ENCODE measurements around the gene ELFN1. TPM values are rescaled to one million over a fixed set of nuclear protein-coding genes. Genes with fewer than 3 reads are reported as not detected.

The ELFN1 gene
- polyA plus RNA-seq, 1 donor = 6.7 TPM

DNA sequence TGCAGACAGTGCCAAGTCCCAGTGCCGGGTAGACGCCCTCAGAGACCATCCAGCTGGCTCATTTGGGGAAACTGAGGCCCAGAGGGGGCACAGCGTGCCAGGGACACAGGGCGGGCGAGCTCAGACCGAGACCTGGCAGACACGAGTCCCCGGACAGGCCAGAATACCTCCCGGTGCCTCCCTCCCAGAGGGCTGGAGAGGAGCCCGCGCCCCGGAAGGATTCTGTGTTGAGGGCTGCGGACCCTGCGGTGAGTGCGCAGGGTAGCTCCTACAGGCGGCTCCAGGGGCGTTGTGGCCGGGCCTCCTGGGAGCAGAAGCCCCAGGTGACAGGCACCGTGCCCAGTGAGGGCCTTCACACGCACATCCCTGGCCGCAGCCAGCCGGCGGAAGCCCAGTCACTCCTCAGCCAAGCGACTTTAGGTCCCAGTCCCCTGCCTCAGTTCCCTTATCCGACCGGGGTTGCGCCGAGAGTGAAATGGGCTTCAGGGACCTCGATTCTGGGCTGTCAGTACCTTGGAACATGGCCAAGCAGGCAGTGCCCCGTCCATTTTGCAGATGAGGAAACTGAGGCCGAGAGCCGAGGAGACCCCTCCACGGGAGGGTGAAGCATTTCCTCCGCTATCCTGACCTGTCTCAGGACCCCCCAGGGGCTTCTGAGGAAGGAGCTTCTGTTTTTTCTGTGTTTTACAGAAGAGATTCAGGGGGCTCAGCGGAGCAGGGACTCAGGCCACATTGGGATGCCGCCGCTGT lies 73.6 kb downstream of the ELFN1 start:
- no peak for DNase-seq

DNA sequence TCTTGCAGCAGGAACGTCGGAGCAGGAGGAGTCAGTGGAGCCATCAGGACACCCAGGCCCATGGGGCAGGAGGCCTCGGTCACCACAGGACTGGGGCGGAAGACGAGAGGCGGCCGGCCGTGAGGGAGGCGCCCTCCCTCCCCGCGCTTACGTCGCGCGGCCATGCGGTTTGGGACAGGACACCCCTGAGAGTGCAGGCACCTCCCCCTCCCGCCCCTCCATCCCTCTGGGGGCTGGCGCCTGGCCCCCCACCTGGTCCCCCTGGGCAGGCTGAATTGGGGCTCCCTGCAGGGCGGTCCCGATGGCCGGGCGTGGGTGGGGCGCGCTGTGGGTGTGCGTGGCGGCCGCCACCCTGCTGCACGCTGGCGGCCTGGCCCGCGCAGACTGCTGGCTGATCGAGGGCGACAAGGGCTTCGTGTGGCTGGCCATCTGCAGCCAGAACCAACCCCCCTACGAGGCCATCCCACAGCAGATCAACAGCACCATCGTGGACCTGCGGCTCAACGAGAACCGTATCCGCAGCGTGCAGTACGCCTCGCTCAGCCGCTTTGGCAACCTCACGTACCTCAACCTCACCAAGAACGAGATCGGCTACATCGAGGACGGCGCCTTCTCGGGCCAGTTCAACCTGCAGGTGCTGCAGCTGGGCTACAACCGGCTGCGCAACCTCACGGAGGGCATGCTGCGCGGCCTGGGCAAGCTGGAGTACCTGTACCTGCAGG lies 74.4 kb downstream of the ELFN1 start:
- DNase-seq = no peak

DNA sequence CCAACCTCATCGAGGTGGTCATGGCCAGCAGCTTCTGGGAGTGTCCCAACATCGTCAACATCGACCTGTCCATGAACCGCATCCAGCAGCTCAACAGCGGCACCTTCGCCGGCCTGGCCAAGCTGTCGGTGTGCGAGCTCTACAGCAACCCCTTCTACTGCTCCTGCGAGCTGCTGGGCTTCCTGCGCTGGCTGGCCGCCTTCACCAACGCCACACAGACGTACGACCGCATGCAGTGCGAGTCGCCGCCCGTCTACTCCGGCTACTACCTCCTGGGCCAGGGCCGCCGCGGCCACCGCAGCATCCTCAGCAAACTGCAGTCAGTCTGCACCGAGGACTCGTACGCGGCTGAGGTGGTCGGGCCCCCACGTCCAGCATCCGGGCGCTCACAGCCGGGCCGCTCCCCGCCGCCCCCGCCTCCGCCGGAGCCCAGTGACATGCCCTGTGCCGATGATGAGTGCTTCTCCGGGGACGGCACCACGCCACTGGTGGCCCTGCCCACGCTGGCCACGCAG lies 75.0 kb downstream of the ELFN1 start:
- DNase-seq = no peak

DNA sequence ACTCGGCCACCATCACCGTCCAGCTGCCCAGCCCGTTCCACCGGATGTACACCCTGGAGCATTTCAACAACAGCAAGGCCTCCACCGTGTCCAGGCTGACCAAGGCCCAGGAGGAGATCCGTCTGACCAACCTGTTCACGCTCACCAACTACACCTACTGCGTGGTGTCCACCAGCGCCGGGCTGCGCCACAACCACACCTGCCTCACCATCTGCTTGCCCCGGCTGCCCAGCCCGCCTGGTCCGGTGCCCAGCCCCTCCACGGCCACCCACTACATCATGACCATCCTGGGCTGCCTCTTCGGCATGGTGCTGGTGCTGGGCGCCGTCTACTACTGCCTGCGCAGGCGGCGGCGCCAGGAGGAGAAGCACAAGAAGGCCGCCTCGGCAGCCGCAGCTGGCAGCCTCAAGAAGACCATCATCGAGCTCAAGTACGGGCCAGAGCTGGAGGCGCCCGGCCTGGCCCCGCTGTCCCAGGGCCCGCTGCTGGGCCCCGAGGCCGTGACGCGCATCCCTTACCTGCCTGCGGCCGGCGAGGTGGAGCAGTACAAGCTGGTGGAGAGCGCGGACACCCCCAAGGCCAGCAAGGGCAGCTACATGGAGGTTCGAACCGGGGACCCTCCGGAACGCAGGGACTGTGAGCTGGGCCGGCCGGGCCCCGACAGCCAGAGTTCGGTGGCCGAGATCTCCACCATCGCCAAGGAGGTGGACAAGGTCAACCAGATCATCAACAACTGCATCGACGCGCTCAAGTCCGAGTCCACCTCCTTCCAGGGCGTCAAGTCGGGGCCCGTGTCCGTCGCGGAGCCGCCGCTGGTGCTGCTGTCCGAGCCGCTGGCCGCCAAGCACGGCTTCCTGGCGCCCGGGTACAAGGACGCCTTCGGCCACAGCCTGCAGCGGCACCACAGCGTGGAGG lies 75.8 kb downstream of the ELFN1 start:
- DNase-seq = no peak

DNA sequence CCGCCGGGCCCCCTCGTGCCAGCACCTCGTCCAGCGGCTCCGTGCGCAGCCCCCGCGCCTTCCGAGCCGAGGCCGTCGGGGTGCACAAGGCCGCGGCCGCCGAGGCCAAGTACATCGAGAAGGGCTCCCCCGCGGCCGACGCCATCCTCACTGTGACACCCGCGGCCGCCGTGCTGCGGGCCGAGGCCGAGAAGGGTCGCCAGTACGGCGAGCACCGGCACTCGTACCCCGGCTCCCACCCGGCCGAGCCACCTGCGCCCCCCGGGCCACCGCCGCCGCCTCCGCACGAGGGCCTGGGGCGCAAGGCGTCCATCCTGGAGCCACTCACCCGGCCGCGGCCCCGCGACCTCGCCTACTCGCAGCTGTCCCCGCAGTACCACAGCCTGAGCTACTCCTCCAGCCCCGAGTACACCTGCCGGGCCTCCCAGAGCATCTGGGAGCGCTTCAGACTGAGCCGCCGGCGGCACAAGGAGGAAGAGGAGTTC lies 76.5 kb downstream of the ELFN1 start:
- no peak for DNase-seq

DNA sequence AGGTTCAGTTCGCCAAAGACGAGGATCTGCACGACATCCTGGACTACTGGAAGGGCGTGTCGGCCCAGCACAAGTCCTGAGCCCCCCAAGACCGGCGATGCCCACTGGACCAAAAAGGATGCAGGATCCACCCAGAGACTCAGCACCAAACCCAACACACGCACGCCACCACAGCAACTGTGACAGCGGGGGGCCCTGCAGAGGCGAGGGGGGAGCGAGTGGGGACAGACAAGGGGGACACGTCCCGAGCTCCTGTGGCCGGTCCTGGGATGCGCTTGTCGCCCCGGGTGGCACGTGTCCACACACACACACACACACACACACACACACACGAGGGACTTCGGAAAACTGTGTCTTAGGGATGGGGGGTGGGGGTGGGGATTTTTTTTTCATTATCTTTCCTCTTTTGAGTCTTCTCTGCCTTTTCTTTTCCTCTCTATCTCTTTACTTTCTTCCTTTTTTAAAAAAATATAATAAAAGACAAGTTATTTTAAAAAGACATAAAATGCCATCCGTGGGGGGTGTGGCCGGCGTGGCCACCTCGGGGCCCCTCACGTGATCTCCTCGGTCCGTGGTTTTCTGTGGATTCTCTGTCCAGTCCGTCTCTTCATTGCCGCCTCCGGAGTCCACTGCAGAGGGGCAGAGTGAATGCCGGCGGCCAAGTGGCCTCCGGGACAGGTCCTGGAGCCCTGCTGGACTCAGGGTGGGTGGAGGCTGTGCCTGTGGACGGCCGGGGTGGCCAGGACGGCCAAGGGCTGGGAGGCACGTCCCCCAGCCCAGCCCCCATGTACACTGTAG lies 77.1 kb downstream of the ELFN1 start:
- DNase-seq = no peak

DNA sequence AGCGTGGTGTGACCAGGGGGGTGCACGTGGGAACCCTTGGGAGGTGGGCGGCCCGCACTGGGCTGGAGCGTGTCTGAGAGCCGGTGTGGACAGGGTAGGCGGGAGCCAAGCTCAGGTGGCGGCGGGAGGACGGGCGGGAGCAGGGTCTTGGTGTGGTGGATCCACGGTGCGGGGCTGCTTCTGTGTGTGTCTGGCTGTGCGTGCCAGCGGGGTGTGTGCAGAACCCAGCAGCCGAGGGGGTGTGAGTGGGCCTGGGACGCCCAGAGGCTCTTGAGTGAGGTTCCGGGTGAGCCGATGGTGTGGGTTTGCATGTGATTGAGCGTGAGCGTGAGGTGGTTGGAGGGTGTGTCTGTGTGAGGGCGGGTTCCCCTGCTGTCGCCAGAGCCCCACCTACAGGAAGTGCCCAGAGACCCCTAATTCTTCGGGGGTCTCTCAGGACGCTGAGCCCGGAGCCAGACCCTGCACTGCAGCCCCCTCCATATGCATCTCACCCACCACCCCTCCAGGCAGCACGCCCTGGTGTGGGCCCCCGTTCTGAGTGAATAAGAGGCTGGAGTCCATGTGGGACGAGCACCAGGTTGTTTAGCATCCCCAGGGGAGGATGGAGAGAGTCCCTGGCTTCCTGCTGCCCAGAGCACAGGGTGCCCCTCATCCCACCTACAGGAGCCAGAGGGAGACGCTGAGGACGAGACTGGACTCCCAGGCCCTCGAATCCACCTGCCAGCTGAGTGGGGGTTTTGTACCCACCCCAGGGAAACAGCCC lies 78.2 kb downstream of the ELFN1 start:
- no peak for DNase-seq

DNA sequence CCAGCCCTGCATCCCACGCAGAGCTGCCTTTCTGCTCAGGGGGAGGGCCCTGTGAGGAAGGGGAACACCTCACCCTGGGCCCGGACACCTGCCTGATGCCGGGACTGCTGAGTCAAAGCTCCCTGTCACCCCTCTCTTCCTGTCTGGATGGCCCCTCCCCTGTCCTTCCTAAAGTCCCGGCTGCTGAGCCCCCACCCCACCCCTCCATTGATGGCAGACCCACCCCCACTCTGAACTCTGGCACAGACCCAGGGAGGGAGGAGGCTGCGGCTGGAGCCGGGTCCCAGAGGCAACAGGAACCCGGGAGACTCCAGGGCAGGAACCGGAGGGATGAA lies 78.7 kb downstream of the ELFN1 start:
- no peak for DNase-seq

DNA sequence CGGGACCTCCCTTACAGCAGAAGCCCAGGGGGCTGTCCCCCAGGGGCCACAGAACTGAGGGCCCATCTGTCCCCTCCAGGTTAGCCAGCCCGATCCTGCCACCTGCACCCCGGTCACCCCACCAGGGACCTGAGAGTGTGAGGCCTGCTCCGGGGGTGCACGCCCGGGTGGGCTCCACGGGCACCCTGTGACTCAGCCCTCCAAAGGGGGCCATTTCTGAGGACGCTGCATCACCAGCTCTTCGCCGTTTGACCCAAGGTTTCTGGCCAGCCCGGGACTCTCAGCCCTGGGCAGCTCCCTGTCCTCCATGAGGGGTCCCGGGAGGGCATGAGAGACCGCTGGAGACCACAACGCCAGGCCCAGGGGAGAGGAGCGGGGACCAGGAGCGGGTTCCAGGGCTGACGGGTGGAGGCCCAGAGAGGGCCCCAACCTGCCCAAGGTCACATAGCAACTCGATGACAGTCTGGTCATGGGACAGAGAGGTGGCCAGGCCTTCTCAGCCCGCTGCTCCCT lies 79.3 kb downstream of the ELFN1 start:
- no peak for DNase-seq

DNA sequence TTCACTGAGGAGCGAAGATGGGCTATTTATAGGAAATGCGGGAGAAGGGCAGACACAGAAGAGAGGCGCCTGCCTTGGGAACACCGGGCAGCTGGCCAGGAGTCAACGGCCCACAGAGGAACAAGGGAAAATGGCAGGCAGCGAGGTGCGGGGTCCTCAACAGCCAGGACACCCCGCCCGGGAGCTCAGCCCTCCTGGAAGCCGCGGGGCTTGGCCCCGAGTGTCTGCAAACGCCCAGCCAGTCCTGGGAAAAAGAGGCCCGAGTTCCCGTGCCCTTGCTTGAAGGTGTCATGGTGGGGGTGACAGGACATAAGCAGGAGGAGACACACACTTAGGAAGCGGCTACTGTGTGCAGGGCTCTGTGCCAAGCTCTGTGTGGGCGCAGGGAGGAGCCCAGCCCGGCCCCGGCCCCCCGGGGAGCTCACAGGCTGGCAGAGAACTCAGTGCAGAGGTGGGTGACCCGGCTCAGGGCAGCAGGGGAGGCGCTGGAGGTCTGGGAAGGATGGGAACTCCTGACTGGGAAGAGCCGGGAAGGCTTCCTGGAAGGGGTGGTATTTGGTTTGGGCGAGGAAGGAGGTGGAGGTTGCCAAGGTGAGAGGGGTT lies 79.9 kb downstream of the ELFN1 start:
- no peak for DNase-seq

DNA sequence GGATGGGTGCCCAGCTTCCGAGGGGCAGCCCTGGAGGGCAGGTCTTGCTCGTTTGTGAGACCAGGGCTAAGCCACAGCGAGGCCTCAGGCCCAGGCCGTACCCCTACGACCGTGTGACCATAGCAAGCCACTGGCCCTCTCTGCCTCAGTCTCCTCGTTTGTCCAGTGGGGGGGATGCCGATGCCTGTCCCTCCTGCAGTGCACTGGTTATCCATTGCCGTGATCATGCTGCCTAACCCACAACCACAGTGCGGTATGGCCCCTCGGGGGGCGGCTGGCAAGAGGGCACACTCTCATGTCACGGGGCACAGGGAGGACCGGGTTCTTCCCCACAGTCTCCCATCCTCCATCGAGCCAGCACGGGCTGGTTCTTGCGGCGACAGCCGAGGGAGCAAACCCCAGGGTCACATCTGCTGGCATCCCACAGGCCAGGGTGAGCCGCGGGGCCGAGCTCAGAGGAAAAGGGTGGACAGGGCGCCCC lies 80.5 kb downstream of the ELFN1 start:
- DNase-seq = no peak

DNA sequence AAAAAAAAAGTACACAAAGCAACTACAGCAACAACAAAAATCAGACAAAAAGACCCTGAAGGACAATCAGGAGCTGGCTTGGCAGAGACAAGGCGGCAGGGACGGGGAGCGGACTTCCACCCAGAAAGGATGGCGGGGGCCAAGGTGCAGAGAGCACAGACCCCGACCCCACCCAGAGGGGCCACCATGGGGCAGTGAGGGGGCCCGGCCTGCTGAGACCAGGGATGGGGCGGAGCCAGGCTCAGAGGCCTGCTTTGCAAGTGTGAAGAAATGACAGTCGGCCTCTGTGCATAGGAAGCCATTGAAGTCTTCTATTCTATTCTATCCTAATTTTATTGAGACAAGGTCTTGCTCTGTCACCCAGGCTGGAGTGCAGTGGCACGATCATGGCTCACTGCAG lies 82.0 kb downstream of the ELFN1 start:
- no peak for DNase-seq

DNA sequence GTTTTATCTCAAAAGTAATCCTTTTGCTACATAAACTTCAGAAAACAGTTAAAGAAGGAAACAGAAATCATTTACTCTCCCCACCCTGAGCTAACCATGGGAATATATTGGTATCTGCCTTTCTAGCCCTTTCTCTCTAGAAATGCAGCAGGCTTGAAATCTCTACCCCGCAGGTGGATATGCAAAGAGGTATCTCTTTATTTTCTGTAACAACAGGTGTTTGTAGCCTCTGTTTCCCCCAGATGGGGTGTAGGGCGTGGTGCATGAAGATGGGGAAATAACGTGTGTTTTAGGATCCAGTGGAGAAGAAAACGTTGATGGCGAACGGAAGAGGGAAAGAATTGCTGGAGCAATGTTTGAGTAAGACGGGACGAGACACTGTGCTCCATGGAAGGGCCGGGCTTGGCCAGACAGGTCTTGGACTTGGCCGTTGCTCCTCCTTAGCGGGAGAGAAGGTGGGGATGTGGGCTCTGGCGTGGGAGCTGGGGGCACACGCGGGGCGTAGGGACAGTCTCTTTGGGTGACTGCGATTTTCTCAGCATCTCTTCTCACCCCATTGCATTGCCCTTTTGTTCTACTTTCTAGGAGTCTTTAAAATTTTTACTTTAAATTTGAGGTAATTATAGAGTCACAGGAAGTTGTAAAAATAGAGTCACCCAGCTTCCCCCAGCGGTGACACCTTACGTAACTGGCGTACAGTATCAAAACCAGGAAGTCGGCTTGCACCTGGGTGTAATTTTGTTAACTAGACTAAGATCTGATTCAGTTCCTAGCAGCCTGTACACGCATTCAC lies 82.9 kb downstream of the ELFN1 start:
- DNase-seq = no peak

DNA sequence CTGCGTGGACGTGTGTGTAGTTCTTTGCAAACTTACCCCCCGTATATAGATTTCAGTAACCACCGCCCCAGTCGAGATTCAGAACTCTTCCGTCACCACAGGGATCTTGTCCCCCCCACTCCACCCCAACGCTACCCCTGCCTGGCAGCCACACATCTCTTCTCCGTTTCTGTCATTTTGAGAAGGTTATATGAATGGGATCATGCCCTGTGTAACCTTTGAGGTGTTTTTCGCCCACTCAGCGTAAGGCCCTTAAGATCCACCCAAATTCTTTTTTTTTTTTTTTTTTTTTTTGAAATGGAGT lies 83.4 kb downstream of the ELFN1 start:
- no peak for DNase-seq

DNA sequence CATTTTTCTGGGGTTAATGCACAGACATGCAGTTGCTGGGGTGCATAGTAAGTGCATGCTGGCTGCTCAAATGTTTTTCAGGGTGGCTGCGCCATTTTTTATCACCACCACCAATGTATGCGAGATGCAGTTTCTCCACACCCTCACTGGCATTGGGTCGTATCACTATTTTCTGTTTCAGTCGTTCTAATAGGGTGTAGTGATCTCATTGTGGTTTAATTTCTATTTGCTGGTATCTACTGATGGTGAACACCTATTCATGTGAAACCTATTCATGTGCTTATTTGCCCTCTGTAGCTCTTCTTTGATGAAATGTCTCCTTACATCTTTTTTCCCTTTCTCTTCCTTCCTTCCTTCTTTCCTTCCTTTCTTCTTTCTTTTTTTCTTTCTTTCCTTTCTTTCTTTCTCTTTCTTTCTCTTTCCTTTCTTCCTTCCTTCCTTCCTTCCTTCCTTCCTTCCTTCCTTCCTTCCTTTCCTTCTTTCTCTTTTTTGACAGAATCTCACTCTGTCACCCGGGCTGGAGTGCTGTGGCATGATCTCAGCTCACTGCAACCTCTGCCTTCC lies 84.3 kb downstream of the ELFN1 start:
- no peak for DNase-seq

DNA sequence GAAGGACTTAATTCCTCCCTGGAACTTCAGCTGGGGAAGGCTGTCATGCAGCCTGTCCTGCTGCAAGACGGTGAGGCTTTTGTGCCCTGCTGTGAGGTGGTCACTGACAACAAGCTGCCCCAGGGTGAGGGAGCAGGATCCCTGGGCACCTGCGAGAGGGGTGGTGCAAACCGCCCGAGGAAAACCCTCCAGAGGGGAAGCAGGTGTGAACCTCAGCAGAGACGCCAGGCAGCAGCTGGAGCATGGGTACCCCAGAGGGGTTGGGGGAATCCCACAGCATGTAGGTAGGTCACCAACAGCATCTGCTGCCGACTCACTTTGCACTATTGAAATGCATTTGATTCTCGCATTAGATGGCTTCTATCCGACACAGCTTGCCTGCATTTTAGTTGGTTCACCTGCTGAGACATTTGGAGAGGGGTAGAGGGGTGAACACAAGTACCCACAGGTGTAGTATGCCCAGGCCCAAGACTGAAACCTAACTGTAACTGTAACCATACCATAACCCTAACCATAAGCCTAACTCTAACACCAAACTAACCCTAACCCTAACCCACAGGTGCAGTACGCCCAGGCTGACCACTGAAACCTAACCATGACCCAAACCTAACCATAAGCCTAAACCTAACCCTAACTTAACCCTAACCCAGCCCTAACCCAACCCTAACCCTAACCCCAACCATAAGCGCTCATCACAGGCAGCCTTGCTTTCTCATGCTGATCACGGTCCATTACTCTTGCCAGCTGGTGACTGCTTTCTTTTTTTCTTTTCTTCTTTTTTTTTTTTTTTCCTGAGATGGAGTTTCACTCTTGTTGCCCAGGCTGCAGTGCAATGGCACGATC lies 85.9 kb downstream of the ELFN1 start:
- no peak for DNase-seq

DNA sequence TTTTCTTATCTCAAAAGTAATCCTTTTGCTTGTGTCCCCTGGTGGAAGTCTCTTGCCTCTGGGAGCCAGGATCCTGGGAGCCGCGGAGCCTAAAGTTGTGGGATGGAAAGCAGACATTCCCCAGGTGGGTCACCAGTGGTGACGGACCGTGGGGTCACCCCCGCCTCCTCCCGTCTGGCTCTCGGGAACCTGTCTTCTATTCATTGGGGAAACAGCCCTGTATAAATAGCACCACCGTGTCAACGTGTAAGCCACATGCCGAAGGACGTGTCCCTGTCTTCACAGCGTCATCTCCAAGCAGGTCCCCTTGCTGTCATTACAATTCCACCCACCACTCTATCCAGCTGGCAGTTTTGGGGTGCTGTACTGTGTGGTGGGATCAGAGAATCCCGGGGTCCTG lies 87.5 kb downstream of the ELFN1 start:
- no peak for DNase-seq

DNA sequence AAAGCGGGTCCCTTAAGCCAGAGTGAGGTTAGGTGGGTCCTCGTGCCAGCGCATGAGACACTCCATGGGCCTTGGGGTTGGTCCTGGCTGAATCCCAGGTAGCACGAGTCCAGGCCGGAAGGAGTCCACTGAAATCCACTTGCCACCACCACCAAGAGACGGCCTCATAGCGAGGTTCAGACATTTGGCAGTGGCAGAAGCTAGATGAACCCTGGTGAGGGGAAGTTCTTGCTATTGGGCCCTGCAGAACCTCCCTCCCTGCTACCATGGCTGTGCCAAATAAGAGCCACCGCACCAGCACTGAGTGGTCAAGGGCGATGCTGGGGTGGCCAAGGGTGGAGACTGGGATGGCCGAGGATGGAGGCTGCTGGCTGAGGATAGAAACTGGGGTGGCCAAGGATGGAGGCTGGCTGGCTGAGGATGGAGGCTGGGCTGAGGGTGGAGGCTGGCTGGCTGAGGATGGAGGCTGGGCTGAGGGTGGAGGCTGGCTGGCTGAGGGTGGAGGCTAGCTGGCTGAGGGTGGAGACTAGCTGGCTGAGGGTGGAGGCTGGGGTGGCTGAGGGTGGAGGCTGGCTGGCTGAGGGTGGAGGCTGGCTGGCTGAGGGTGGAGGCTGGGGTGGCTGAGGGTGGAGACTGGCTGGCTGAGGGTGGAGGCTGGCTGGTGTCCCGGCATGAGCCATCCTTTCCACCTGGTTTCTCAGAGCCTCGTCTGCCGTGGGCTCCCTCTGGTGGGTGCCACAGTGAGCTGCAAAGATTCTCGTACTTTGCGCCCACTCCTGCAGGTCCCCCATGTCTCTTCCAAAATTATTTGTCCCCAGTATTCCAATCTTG lies 88.2 kb downstream of the ELFN1 start:
- DNase-seq = no peak

Data from hindlimb muscle (tissue), 1 donor.